ENCODE results near the gene SMCR8.

DNA sequence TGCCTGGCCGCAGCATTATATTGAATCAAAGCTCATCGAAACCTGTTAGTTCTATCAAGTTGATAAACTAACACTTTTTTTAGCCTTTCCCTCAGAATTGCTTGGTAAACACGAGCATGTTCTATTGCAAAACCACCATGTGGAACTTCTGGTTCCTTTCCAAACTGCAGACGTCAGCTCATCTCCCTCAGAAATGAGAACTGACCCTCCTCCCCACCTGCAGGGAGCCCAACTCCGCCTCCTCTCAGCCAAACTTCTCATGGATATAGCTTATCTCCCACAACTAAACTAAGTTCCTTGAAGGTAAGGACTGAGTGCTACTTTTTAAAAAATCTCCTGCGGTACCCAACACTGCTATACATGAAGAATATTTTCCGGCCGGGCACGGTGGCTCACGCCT, 41.5 kb downstream of the SMCR8 start:
- TF ChIP-seq POLR2AphosphoS5 (IDR thresholded peaks at IDR 0.05; ENCODE audit: low read depth, low read length) (no peak), TAF1 (IDR thresholded peaks at IDR 0.05; ENCODE audit: borderline replicate concordance, low read depth, low read length) (no peak), POLR2A (IDR thresholded peaks at IDR 0.05; ENCODE audit: low read depth, low read length) (no peak)

All from GM12892 (cell line).